Activated CD8-positive, alpha-beta memory T cell treated with anti-CD3 and anti-CD28 coated beads, Interleukin-2, amount 50 U/mL, for 24 hours (primary cell): ENCODE measurements around the gene WFDC6.
"Not testable (repeated sequence)": the region's sequence is repeated elsewhere in the genome, so short reads cannot be mapped to it uniquely, and the experiment has no call there.

Experiments used
- DNase-seq: peaks from one replicate; pipeline ENCODE4 v3.0.0-alpha.2; 2020; ENCODE audit errors: extremely low read depth

Gene WFDC6

GRCh38 chr20:45539382-45539781 is at the start of gene WFDC6:
Gene WFDC6, minus strand, starts transcription at chr20:45539482. Its CDS starts 75 bp downstream, at chr20:45539407.
- no peak for DNase-seq

DNA sequence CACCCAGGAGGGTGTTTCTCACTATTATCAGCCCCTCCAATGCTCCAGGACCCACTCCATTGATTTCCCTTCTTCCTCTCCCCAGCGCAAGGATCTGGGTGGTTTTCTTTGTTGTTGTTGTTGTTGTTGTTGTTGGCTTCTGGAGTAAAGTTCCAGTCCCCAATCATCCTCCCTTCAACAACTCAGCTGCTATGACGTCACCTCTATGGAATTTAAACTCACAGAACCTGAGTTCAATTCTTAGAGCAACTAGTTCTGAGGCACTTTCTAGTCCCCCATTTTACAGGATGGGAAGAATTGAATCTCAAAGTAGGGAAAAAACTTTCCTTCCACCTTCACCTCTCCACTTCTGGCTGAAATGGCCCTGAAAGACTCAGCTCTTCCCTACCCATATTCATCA is 49.5 kb upstream of the WFDC6 start:
- no peak for DNase-seq

DNA sequence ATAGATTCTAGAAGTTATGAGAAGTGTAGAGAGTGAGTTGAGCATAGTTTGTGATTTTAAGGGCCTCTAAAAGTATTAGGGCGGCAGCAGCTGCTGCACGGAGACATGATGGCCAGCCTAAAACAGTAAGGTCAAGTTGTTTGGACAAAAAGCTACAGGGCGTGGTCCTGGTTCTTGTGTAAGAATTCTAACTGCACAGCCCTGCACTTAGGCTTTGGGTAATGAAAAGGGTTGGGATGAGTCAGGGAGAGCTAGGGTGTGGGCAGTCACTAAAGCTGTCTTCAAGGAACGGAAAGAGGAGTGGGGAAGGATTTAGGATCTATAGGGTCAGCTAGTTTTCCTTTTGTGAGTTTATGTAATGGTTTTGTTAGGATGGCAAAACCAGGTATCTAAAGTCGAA is 46.7 kb upstream of the WFDC6 start:
- DNase-seq, result not testable (repeated sequence)

DNA sequence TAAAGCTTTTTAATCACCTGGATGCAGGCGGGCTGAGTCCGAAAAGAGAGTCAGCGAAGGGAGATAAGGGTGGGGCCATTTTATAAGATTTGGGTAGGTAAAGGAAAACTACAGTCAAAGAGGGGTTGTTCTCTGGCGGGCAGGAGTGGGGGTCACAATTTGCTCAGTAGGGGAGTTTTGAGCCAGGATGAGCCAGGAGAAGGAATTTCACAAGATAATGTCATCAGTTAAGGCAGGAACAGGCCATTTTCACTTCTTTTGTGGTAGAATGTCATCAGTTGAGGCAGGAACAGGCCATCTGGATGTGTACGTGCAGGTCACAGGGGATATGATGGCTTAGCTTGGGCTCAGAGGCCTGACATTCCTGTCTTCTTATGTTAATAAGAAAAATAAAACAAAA is 45.0 kb upstream of the WFDC6 start:
- not testable (repeated sequence) for DNase-seq

DNA sequence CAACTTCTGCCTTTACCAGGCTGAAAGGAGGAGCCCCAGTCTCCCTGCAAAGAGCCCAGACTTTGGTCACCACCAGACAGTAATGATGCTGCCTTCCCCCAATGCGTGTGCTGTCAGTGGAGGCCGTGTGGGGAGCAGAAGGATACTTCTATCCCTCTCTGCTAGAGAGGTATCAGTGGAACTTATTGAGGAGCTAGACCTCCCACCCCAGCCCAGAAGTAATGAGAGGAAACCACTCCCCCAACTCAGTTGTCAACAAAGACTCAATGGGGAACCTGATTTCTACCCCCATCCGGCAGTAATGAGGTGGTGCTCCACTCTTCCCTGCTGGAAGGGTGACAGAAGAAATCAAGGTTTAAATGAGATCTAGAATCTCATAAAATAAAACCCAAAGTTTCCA is 44.2 kb upstream of the WFDC6 start:
- no peak for DNase-seq

DNA sequence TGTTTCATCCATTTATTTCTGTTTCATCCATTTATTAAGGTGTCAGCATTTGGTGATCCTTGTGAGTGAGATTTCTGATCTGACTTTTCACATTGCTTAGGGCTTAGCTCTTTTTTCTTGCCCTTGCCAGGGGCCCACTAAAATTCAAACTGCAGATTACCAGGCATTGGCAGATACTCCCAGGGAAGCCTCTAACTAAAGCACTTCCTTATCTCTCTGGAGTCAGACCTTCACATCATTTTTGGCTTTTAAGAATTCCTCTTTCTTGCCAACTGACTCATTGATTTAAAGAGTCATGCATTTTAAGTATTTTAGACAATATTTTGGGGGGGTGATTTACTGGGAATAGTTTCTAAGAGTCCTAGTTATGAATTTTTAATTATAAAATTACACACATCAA is 42.4 kb upstream of the WFDC6 start:
- DNase-seq, result no peak

DNA sequence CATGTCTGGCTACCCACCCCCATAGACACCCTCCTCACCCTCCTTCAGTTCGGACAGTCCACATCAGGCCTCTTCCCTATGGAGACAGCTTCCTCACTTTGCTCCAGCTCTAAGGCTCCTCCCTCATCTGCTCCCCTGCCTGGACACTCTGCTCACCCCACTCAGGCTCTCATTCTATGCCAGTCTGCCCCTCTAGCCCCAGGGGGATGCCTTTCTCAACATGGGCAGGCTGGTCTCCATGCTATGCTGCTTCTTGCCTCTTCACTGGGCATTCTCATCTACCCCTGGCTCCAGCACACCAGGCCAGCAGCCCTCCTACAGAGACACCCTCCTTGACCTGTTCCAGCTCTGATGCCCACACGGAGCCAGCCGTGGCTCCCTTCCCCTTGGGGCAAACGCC is 39.9 kb upstream of the WFDC6 start, which contains the start of gene WFDC8:
TSS of gene WFDC8 (minus strand) at position 101 of the 400 bp plus-strand sequence. CDS start at position 64, 37 bp downstream.
- DNase-seq, result no peak

DNA sequence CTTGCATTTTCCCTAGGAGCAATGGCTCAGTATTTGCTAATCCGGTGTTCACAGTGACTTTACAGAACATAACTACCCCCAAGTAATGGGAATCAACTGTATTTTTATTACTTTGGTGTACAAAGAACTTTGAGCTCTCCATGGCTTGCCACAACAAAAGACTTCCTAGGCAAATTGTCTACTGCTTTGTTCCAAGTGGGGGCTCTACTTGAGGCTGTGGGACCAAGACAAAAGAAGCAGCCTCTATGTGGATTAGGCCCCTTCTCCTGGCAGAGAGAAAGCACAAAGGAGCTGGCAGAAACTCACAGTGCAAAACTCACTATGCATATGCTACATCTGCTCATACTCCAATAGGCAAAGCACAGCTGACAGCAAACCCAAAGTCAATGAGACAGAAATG is 38.9 kb upstream of the WFDC6 start:
- no peak for DNase-seq

GRCh38 chr20:45576995-45577394 is 37.7 kb upstream of the WFDC6 start:
- DNase-seq, result no peak

DNA sequence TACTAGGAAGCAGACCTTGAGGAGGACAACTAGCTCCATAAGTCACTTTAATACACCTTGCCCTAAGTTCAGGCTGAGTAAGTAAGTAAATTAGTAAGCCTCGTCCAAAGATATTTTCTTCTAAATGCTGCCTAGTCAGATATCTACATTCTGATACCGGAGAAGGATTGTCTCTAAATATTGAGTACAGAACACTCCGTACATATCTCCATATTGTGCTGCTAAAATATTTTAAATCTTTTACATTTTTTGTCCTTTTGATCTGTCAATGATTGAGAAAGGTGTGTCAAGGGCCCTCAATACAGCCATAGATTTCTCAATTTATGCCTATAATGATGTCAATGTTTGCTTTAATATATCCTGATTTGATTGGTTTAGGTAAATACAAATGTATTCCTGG is 36.6 kb upstream of the WFDC6 start:
- DNase-seq, result no peak

- not testable (repeated sequence) for DNase-seq
Observed at GRCh38 chr20:45569650-45570049, 30.4 kb upstream of the WFDC6 start.

DNA sequence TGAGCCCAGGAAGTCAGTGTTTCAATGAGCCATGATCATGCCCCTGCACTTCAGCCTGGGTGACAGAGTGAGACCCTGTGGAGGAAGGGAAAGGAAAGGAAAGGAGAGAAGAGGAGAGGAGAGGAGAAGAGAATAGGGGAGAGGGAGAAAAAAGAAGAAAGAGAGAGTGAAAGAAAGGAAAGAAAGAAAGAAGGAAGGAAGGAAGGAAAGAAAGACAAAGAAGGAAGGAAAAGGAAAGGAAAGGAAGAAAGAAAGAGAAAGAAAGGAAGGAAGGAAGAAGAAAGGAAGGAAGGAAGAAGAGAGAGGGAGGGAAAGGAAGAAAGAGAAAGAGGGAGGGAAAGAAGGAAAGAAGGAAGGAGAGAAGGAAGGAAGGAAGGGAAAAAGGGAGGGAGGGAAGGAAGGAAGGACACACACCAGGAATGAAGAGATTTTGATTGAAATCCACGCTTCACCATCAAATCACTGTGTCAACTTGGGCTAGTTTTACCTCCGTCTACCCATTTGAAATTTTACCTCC is 25.5 kb upstream of the WFDC6 start:
- DNase-seq, result no peak

DNA sequence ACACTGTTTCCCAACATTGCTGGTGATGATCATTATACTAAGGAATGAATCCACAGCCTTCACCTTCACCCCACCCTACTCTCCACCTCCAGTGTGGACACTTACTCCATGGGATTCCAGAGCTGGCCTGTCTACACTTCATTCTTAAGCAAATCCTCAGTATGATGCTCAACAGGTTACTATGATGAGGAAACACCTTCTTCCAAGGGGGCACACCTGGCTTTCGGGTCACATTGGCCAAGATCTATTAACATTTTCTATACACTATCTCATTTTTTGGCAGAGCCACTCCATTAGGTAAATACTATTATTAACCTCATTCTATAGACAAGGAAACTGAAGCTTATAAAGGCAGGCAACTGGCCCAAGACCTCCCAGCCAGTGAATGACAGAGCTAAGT is 15.9 kb upstream of the WFDC6 start:
- no peak for DNase-seq

DNA sequence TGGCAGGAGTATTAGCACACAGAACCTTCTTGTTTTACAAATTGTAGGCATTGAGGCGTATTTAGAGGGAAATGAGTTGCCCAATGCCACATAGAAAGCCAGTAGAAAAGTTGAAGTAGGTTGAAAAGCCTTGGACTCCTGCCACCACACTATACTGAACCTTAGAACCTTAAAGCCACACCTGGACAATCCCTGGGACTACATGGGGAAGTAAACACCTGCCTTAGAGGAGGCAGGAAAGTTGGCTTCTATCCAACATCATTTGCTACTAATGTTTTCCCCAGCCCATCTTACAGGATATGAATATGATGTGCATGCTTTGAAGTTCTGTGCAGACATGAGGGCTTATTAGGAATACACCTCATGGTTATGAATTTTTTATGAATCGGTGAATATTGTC is 13.2 kb upstream of the WFDC6 start:
- no peak for DNase-seq

DNA sequence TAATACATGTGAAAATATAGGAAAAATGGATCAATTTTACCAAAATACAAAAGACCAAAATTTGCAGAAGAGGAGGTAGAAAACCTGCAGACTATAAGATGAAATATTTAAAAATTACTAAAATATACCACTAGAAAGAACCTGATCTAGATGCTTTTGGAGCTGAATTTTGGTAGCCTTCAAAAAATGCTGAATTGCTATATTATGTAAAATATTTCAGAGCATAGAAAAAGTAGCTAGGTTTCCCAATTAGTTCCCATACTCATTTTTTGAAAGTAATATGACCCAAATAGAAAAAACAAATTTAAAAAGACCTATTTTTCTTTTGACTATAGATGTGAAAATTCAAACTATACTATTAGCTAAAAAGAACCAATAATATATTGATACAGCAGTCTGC is 11.5 kb upstream of the WFDC6 start:
- DNase-seq, result no peak

- DNase-seq, result no peak
Observed at GRCh38 chr20:45548410-45548809, 9.1 kb upstream of the WFDC6 start.

GRCh38 chr20:45547206-45547770 is 8.0 kb upstream of the WFDC6 start, which contains the start of gene EPPIN:
Gene EPPIN, minus strand, starts transcription at chr20:45547401. Its CDS starts 44 bp downstream, at chr20:45547357.
- DNase-seq, result no peak

DNA sequence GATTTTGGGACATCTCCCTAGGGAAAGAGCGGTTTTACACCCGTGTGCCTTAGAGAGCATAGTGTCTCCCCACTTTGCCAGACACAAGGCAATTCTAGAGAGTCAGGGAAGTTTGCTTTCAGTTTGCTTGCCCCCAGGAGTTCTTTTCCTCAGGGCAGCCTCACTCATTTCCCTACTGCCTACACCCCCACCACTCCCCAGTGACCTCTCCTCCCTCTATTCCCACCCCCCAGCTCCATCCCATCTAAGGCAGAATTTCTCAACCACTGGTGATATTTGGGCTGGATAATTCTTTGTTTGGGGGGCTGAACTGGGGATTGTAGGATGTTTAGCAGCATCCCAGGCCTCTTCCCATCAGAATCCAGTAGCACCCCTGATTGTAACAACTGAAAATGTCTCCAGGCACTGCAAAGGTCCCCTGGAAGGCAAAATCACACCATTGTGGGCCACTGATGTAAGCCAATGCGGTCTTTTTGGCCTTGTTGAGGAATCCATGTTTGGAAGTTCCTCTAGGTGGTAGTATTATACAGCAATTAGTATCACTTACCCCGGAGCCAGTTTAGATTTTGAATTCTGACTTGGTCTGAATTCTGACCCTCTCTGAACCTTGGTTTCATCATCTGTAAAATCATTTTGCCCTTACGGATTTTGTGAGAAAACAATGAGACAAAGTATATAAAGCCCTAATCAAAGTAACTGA is 6.6 kb upstream of the WFDC6 start:
- DNase-seq, result no peak

GRCh38 chr20:45545351-45545750 is 6.1 kb upstream of the WFDC6 start:
- DNase-seq, result no peak

GRCh38 chr20:45538209-45538799 is 978 bp downstream of the WFDC6 start:
- DNase-seq, result no peak

DNA sequence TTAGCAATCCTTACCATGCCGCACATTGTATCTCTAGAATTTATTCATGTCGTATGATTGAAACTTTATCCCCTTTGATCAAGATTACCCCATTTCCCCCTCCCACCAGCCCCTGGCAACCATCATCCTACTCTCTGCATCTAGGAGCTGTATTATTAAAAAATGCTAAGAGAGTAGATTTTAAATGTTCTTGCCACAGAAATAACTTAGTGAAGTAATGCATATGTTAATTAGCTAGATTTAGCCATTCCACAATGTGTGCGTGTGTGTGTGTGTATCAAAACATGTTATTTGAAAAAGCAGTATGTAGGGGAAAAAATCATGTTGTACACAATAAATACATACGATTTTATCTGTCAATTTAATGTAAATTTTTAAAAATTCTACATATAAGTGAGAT is 12.0 kb downstream of the WFDC6 start:
- no peak for DNase-seq

DNA sequence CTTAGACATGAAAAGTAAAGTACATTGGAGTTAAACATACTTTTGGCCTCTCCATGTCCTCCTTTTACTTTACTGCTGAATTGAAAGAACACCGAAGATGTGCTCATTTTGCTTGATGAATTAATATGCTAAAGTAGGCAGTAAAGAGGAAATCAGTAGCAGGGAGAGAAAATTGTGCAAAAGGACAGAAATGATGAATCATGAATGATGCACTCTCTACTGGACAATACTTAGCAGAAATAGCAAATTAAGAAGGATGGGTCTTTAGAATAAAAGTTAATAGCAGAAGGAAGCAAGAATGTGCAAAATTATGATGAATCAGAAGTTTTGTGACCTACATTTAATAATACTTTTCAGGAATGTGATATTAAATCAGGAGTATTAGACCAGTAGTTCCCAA is 15.5 kb downstream of the WFDC6 start:
- no peak for DNase-seq

GRCh38 chr20:45518282-45518681 is 21.0 kb downstream of the WFDC6 start:
- no peak for DNase-seq
